Spleen (tissue), 7 donors: ENCODE data around the gene PHC2.

Experiments used
- CTCF ChIP-seq, 11 experiments: fragments of 200-600 bp in 7 of 11; fragments of 450-650 bp in 4 of 11; sonication (generic) in 4 of 11; IDR thresholded peaks in 8 of 11; conservative IDR thresholded peaks in 3 of 11; 1 replicate in 7 of 11; 2 replicates in 4 of 11; pipeline versions ENCODE4 v1.4.0 to v1.8.0; 2016 to 2021; ENCODE audit warnings: antibody characterized with exemption in 11 of 11, inconsistent platforms in 4 of 11, mild to moderate bottlenecking in 1 of 11
- POLR2A ChIP-seq, 3 donors: fragments of 450-650 bp; IDR thresholded peaks; one replicate each; pipeline ENCODE4 v1.5.1; 2017; ENCODE audit warnings: antibody characterized with exemption in 3 of 3, mild to moderate bottlenecking in 1 of 3
- POLR2AphosphoS5 ChIP-seq, 3 donors: sonication (generic); formaldehyde crosslinking; IDR thresholded peaks; one replicate each; pipeline ENCODE4 v1.5.1; 2017; ENCODE audit warnings: antibody characterized with exemption in 3 of 3
- donor health status: DM: no; HTN: no; CAD: no; lungs with moderate emphysema.
- donor health status: DM: no; HTN: no; CAD: no.
- donor health status: DM: no; HTN: no; CAD: no.

GRCh38 chr1:33414879-33415278, 16.0 kb downstream of the PHC2 start:
- TF ChIP-seq POLR2AphosphoS5 (IDR thresholded peaks at IDR 0.05) (no peak), CTCF (IDR thresholded peaks at IDR 0.05 in 8 of 11, conservative IDR thresholded peaks at IDR 0.05 in 3 of 11) (no peak), POLR2A (IDR thresholded peaks at IDR 0.05) (no peak)
